H1 (cell line): ENCODE data around the gene ZBTB20. TPM values are rescaled to one million over a fixed set of nuclear protein-coding genes. Genes with fewer than 3 reads are reported as not detected.

Experiments
- CTCF ChIA-PET: fragments of 300-600 bp; sonication (Branson Sonifier 250); formaldehyde crosslinking; loops from one replicate; lab custom pipeline; 2021; ENCODE audit not compliant: partially characterized antibody; lab: Charles Lee
- POLR2A ChIA-PET: fragments of 300-600 bp; sonication (Branson Sonifier 250); formaldehyde crosslinking; loops from one replicate; lab custom pipeline; 2021; ENCODE audit warnings: inconsistent platforms; ENCODE audit not compliant: partially characterized antibody; lab: Charles Lee
- DNase-seq, 2 experiments: peaks; one replicate each; pipeline versions ENCODE4 v3.0.0 to v3.0.0-alpha.2; 2010 to 2022; ENCODE audit warnings: low spot score in 2 of 2, low read depth in 1 of 2, mixed read lengths in 1 of 2
- FAIRE-seq: peaks from 2 replicates; lab custom pipeline; 2011; peaks lifted over from hg19 to GRCh38; lab: Jason Lieb, UNC
- H2AFZ ChIP-seq: 2 replicates; pipeline ENCODE4 v1.8.1; 2012; ENCODE audit warnings: low read length, inconsistent platforms
- H2AK5ac ChIP-seq: 2 replicates; pipeline ENCODE4 v1.6.1; 2013; ENCODE audit warnings: low read depth, low read length
- H2BK120ac ChIP-seq: replicated peaks from 2 replicates; pipeline ENCODE3; 2013; ENCODE audit warnings: low read depth, low read length, inconsistent platforms
- H2BK12ac ChIP-seq: 2 replicates; pipeline ENCODE4 v1.6.1; 2013; ENCODE audit warnings: low read depth, low read length
- H2BK15ac ChIP-seq: 2 replicates; pipeline ENCODE4 v1.6.1; 2013; ENCODE audit warnings: low read length
- H2BK20ac ChIP-seq: 2 replicates; pipeline ENCODE4 v1.6.1; 2013; ENCODE audit warnings: low read length
- H2BK5ac ChIP-seq: 2 replicates; pipeline ENCODE4 v1.6.1; 2013; ENCODE audit warnings: low read depth, low read length
- H3K14ac ChIP-seq: 2 replicates; pipeline ENCODE4 v1.6.1; 2013; ENCODE audit warnings: inconsistent platforms; ENCODE audit not compliant: insufficient read length
- H3K18ac ChIP-seq: 2 replicates; pipeline ENCODE4 v1.6.1; 2013; ENCODE audit warnings: low read length; ENCODE audit errors: extremely low read depth
- H3K23ac ChIP-seq: 2 replicates; pipeline ENCODE4 v1.6.1; 2013; ENCODE audit warnings: inconsistent platforms; ENCODE audit not compliant: insufficient read length
- H3K23me2 ChIP-seq: 2 replicates; pipeline ENCODE4 v1.6.1; 2013; ENCODE audit warnings: low read depth, low read length
- H3K27ac ChIP-seq: 2 replicates; pipeline ENCODE4 v1.6.1; 2011; ENCODE audit warnings: low read depth, low read length, inconsistent platforms
- H3K27me3 ChIP-seq, 4 experiments: replicated peaks in 1 of 4; 1 replicate in 1 of 4; 2 replicates in 3 of 4; pipeline versions ENCODE4 v1.6.1 to v1.8.1; 2011 to 2013; ENCODE audit warnings: low read length in 3 of 4, mild to moderate bottlenecking in 3 of 4, inconsistent platforms in 2 of 4, mixed read lengths in 2 of 4, moderate library complexity in 1 of 4; ENCODE audit not compliant: control insufficient read depth in 3 of 4, insufficient read depth in 3 of 4; ENCODE audit errors: extremely low read depth in 1 of 4
- H3K36me3 ChIP-seq, 4 experiments: 2 replicates each; pipeline versions ENCODE4 v1.6.1 to v1.8.1; 2011 to 2013; ENCODE audit warnings: mild to moderate bottlenecking in 4 of 4, low read length in 3 of 4, moderate library complexity in 2 of 4, control low read depth in 1 of 4, inconsistent platforms in 1 of 4; ENCODE audit not compliant: insufficient read depth in 4 of 4, control insufficient read depth in 2 of 4
- H3K4ac ChIP-seq: replicated peaks from 2 replicates; pipeline ENCODE3; 2013; ENCODE audit warnings: low read length, low read depth, mixed read lengths, inconsistent platforms; ENCODE audit not compliant: insufficient read length
- H3K4me1 ChIP-seq, 4 experiments: replicated peaks in 1 of 4; 1 replicate in 1 of 4; 2 replicates in 3 of 4; pipeline versions ENCODE4 v1.6.1 to v1.8.1; 2011 to 2013; ENCODE audit warnings: low read length in 3 of 4, inconsistent platforms in 2 of 4, mixed read lengths in 1 of 4; ENCODE audit not compliant: insufficient read depth in 4 of 4, control insufficient read depth in 3 of 4
- H3K4me2 ChIP-seq, 2 experiments: 2 replicates each; pipeline versions ENCODE4 v1.6.1 to v1.8.1; 2011 to 2013; ENCODE audit warnings: low read depth in 2 of 2, low read length in 2 of 2, control low read depth in 1 of 2, inconsistent platforms in 1 of 2, mild to moderate bottlenecking in 1 of 2; ENCODE audit not compliant: insufficient read depth in 1 of 2
- H3K4me3 ChIP-seq, 4 experiments: fragments of 200-600, 300-600 bp in 1 of 4; sonication (generic), shearing (Covaris generic), sonication (Bioruptor Twin) in 1 of 4; 2 replicates each; pipeline versions ENCODE4 v1.5.1 to v1.8.1; 2011 to 2016; ENCODE audit warnings: low read length in 4 of 4, low read depth in 3 of 4, control low read depth in 2 of 4, inconsistent platforms in 2 of 4, mild to moderate bottlenecking in 2 of 4, mixed read lengths in 1 of 4, moderate library complexity in 1 of 4; ENCODE audit not compliant: insufficient read depth in 2 of 4; ENCODE audit errors: extremely low read depth in 1 of 4
- H3K56ac ChIP-seq: replicated peaks from 2 replicates; pipeline ENCODE3; 2013; ENCODE audit warnings: low read depth, mild to moderate bottlenecking, mixed read lengths, low read length, inconsistent platforms; ENCODE audit not compliant: insufficient read length
- H3K79me1 ChIP-seq: 2 replicates; pipeline ENCODE4 v1.6.1; 2013; ENCODE audit warnings: low read depth, low read length, control low read depth
- H3K79me2 ChIP-seq, 2 experiments: 2 replicates each; pipeline versions ENCODE4 v1.6.1 to v1.8.1; 2012 to 2013; ENCODE audit warnings: low read length in 2 of 2, mild to moderate bottlenecking in 2 of 2, inconsistent platforms in 1 of 2; ENCODE audit not compliant: insufficient read depth in 2 of 2, control insufficient read depth in 1 of 2
- H3K9ac ChIP-seq, 4 experiments: replicated peaks in 1 of 4; 1 replicate in 1 of 4; 2 replicates in 3 of 4; pipeline versions ENCODE4 v1.6.1 to v1.8.1; 2011 to 2013; ENCODE audit warnings: low read depth in 3 of 4, low read length in 3 of 4, control low read depth in 2 of 4, mild to moderate bottlenecking in 2 of 4, moderate library complexity in 2 of 4, inconsistent platforms in 1 of 4; ENCODE audit errors: extremely low read depth in 1 of 4
- H3K9me3 ChIP-seq, 2 experiments: 2 replicates each; pipeline versions ENCODE4 v1.6.1 to v1.8.1; 2012 to 2013; ENCODE audit warnings: mild to moderate bottlenecking in 2 of 2, moderate library complexity in 2 of 2, control low read depth in 1 of 2, inconsistent platforms in 1 of 2, low read depth in 1 of 2, low read length in 1 of 2, mixed read lengths in 1 of 2; ENCODE audit not compliant: insufficient read depth in 2 of 2
- H4K20me1 ChIP-seq, 2 experiments: replicated peaks in 1 of 2; 2 replicates each; pipeline versions ENCODE3 to v1.8.1; 2011 to 2013; ENCODE audit warnings: inconsistent platforms in 2 of 2, low read length in 2 of 2, mild to moderate bottlenecking in 1 of 2; ENCODE audit not compliant: insufficient read depth in 2 of 2, control insufficient read depth in 1 of 2
- H4K5ac ChIP-seq: 2 replicates; pipeline ENCODE4 v1.6.1; 2013; ENCODE audit warnings: low read length, low read depth, mixed read lengths, inconsistent platforms; ENCODE audit not compliant: insufficient read length
- H4K8ac ChIP-seq: 2 replicates; pipeline ENCODE4 v1.8.0; 2013; ENCODE audit warnings: mild to moderate bottlenecking, moderate library complexity, low read length, inconsistent platforms; ENCODE audit not compliant: insufficient read depth; ENCODE audit errors: extremely low read depth
- H4K91ac ChIP-seq: replicated peaks from 2 replicates; pipeline ENCODE3; 2013; ENCODE audit warnings: low read length, mixed read lengths, inconsistent platforms; ENCODE audit not compliant: insufficient read length
- BRCA1 ChIP-seq: IDR thresholded peaks from 2 replicates; pipeline ENCODE4 v1.6.1; 2012; ENCODE audit warnings: low read depth, low read length, improper control_type of control experiment
- CEBPB ChIP-seq: IDR thresholded peaks from 2 replicates; pipeline ENCODE4 v1.6.1; 2012; ENCODE audit warnings: low read depth, low read length
- CHD1 ChIP-seq: IDR thresholded peaks from 2 replicates; pipeline ENCODE4 v1.6.1; 2012; ENCODE audit warnings: low read depth, low read length, improper control_type of control experiment
- RAD21 ChIP-seq, 2 experiments: IDR thresholded peaks in 1 of 2; conservative IDR thresholded peaks in 1 of 2; 2 replicates each; pipeline ENCODE4 v1.6.1; 2011; ENCODE audit warnings: low read depth in 2 of 2, low read length in 2 of 2, improper control_type of control experiment in 1 of 2, inconsistent platforms in 1 of 2, mild to moderate bottlenecking in 1 of 2, moderate library complexity in 1 of 2
- RFX5 ChIP-seq: IDR thresholded peaks from 2 replicates; pipeline ENCODE4 v1.6.1; 2011; ENCODE audit warnings: low read depth, low read length, improper control_type of control experiment, borderline replicate concordance
- SIRT6 ChIP-seq: IDR thresholded peaks from one replicate; pipeline ENCODE4 v1.7.1; 2012; ENCODE audit warnings: low read length, inconsistent platforms
- polyA plus RNA-seq, 7 experiments: library from polyadenylated mRNA; depleted of rRNA in 3 of 7; stranded (reverse) in 5 of 7; unstranded in 2 of 7; fragments of >200 nt in 5 of 7; fragments of 200-250 nt in 2 of 7; gene quantifications; 1 replicate in 5 of 7; 2 replicates in 1 of 7; 4 replicates in 1 of 7; pipeline versions ENCODE4 v1.2.1 to v1.2.3, GENCODE V29; 2011 to 2013; ENCODE audit warnings: missing spikeins in 2 of 7, mixed read lengths in 2 of 7
- total RNA-seq: library from RNA; stranded (reverse); fragmentation: NEBNext Ultra II Directional; extraction: Animal tissue kit (Norgen Biotek cat#: 25700); gene quantifications from 2 replicates; pipeline ENCODE4 v1.2.1, GENCODE V29; 2021

The ZBTB20 gene
- total and polyA plus RNA-seq, 2 of the 8 experiments (the other 6 are each of a cell fraction or from before 2014, with no cell fraction given), result 0.35 to 1.3 TPM

GRCh38 chr3:114361391-114361790 is 785.7 kb downstream of the ZBTB20 start:
- FAIRE-seq, result no peak
- CTCF ChIA-PET, result interaction anchor here (1.1 to 5.1 kb wide), 6 partner anchors 10 to 235 kb away, joined by 3 to 25 read pairs (median 4); no protein-coding TSS in a partner anchor

More at GRCh38 chr3:114361391-114361790, 785.7 kb downstream of the ZBTB20 start:
- Histone ChIP-seq H3K4me3 (no peak overlapping the region), H3K18ac (no peak overlapping the region), H3K36me3 (no peaks in the 10 kb centered on the region), H3K27me3 (no peaks in the 10 kb centered on the region), H3K9me3 (no peaks in the 10 kb centered on the region), H4K91ac (peak overlapping the region; percentile 1), H3K9ac (no peak overlapping the region), H2AK5ac (no peak overlapping the region), H3K4me1 (peaks cover 6 to 9% (median 6%) of the 10 kb centered on the region in 4 experiments; a peak in 6 of 7 replicates), H4K8ac (no peak overlapping the region), H4K20me1 (no peaks in the 10 kb centered on the region), H3K4me2 (no peak overlapping the region), H4K5ac (no peak overlapping the region), H2BK15ac (peak overlapping the region; percentile 49; the same call in 1 of the 2 replicates), H3K4ac (no peak overlapping the region), H3K27ac (no peak overlapping the region), H2BK5ac (no peak overlapping the region), H3K23me2 (no peaks in the 10 kb centered on the region), H3K79me2 (no peaks in the 10 kb centered on the region), H3K14ac (no peak overlapping the region)
- POLR2A ChIA-PET, result no interaction called here
- no peak for TF ChIP-seq SIRT6
- no peak for TF ChIP-seq CHD1
- no peak for TF ChIP-seq RFX5
- TF ChIP-seq RAD21 (IDR thresholded peaks at IDR 0.05 in 1 of 2, conservative IDR thresholded peaks at IDR 0.05 in 1 of 2; ENCODE audit: low read depth in 2 of 2, low read length in 2 of 2), result no peak
- TF ChIP-seq CEBPB, result no peak
- TF ChIP-seq BRCA1, result no peak
- TF ChIP-seq, all 59 proteins: peak for 0
- H3K56ac ChIP-seq, result no peak overlapping the region
- H2AFZ ChIP-seq, result no peak overlapping the region
- no peak overlapping the region for H2BK20ac ChIP-seq
- no peaks in the 10 kb centered on the region for H3K79me1 ChIP-seq
- no peak overlapping the region for H2BK12ac ChIP-seq
- no peak overlapping the region for H2BK120ac ChIP-seq
- no peak for DNase-seq
- no peak overlapping the region for H3K23ac ChIP-seq
